HG02938 (cell line): ENCODE results near the gene SKAP1.

Experiments
- ATAC-seq: cut with Tn5 transposase; IDR thresholded peaks from one replicate; pipeline ENCODE4 v1.9.1; 2021; ENCODE audit warnings: mild to moderate bottlenecking, moderate library complexity; ENCODE audit not compliant: unreplicated experiment

Gene SKAP1

DNA sequence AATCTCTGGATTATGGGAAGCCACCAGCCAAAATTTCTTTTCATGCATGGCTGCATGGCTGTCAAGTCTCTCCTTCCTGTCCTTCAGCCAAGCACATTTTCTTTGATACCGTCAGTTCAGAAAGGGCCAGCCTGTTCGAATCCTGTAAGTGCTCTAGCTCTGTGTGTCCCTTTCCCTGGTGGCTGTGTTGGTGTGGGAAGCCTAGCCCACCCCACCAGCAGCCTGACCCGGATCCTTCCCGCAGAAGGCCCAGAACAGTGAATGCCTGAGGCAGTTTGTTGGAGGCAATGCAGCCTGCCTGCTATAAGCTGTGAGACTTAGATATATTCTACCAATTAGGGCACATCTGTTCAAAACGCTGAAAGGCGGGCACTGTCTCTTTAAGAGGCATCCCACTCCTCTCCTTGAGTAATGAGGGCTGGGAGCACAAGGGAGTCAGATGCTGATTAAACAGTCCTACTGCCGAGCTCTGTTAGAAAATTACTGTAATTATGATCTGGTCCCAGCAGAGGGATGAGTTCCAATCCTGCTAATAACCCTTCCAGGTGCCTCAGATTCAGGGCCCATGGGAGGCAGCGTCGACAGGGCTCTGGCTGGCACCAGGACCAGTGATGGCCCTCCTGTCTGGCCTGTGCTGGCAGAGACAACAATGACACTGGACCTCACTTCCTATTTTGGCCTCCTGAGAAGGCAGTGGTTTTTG, 304.0 kb downstream of the SKAP1 start:
- ATAC-seq: no peak

- no peak for ATAC-seq
Observed at GRCh38 chr17:48123776-48124388, 306.1 kb downstream of the SKAP1 start.

DNA sequence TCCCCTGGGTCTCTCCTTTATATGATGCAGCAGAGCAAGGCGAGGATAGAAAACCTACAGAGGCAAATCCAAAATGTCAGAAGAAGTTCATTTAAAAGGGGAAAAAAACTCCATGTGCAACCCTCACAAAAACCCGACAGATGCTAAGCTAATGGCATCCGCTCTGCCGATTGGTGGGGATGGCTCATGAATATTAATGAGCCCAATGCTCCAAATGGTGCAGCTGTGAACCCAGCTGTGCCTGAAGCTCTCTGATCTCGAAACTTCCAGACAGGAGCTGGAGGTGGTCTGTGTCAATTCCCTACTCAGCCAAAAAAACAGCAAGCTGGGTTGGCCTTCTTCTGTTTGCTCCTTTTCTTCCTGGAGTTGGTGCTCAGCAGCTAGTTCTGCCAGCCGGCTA, 306.9 kb downstream of the SKAP1 start:
- ATAC-seq: no peak

- no peak for ATAC-seq
Observed at GRCh38 chr17:48122665-48123045, 307.4 kb downstream of the SKAP1 start.

GRCh38 chr17:48121923-48122664, 307.9 kb downstream of the SKAP1 start:
- ATAC-seq: no peak

GRCh38 chr17:48113201-48113676, 316.8 kb downstream of the SKAP1 start:
- ATAC-seq: no peak

DNA sequence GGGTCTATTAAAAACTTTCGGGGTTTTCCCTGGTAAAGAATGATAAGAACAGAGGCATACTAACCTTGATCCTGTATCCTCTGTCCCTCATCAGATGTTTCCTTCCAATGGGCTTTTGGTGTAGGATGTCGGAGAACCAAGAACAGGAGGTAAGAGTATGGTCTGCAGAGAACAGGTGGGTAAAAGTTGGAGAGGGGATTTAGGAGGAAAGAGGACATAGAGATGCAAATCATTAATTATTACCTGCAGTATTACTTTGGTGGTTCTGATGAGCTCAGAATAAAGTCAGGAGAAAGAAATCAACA, 318.1 kb downstream of the SKAP1 start:
- no peak for ATAC-seq

- no peak for ATAC-seq
Observed at GRCh38 chr17:48110761-48111160, 319.3 kb downstream of the SKAP1 start.

- ATAC-seq: peak; percentile 77
Observed at GRCh38 chr17:48107137-48108055, 322.6 kb downstream of the SKAP1 start, which contains the start of gene SNX11. SNX11 (plus strand) TSS chr17:48107766; CDS start chr17:48112044, 4,278 bp downstream.

DNA sequence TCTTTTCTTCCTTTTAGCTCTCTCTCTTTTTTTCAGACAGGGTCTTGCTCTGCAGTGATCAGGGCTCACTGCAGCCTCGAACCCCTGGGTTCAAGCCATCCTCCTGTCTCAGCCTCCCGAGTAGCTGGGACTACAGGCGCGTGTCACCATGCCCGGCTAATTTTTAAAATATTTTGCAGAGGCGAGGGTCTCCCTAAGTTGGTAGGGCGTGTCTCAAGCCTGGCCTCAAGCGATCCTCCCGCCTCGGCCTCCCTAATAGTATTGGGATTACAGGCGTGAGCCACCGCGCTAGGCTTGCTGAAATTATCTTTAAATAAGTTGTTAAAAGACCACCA, 323.2 kb downstream of the SKAP1 start:
- no peak for ATAC-seq

DNA sequence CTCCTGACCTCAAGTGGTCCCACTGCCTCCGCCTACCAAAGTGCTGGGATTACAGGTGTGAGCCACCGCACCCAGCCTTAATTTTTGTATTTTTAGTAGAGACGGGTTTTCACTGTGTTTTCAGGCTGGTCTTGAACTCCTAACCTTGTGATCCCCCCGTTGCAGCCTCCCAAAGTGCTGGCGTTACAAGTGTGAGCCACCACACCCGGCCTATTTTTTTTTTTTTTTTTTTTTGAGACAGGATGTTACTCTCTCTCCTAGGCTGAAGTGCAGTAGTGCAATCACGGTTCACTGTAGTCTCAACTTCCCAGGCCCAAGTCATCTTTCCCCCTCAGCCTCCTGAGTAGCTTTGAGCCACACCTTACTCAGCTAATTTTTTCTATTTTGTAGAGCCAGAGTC, 325.6 kb downstream of the SKAP1 start:
- no peak for ATAC-seq

DNA sequence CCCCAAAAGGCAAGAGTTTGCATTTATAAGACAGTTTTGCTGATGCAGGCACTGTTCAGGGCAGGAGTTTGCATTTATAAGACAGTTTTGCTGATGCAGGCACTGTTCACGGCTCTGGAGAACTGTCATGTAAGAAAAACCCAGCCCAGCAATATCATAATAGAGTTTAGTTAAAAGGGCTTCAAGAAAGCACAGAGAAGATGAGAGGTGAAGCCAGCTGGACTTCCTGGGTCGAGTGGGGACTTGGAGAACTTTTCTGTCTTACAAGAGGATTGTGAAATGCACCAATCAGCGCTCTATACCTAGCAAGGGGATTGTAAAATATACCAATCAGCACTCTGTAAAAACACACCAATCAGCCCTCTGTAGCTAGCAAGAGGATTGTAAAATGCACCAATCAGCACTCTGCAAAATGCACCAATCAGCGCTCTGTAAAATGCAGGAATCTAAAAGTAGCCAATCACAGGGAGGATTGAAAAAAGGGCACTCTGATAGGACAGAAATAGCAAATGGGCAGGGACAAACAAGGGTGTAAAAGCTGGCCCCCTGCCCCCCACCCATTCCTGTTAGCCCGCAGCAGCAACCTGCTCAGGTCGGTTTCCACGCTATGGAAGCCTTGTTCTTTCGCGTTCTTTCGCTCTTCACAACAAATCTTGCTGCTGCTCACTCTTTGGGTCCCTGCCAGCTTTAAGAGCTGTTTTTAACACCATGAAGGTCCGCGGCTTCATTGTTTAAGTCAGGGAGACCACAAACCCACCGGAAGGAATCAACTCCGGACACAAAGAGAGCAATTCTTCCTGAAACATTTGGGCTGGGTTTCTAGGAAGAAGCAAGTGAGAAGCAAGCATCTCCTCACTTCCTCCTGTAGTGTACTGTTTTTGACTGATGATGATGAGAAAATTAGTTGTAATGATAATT, 327.0 kb downstream of the SKAP1 start:
- ATAC-seq: no peak

DNA sequence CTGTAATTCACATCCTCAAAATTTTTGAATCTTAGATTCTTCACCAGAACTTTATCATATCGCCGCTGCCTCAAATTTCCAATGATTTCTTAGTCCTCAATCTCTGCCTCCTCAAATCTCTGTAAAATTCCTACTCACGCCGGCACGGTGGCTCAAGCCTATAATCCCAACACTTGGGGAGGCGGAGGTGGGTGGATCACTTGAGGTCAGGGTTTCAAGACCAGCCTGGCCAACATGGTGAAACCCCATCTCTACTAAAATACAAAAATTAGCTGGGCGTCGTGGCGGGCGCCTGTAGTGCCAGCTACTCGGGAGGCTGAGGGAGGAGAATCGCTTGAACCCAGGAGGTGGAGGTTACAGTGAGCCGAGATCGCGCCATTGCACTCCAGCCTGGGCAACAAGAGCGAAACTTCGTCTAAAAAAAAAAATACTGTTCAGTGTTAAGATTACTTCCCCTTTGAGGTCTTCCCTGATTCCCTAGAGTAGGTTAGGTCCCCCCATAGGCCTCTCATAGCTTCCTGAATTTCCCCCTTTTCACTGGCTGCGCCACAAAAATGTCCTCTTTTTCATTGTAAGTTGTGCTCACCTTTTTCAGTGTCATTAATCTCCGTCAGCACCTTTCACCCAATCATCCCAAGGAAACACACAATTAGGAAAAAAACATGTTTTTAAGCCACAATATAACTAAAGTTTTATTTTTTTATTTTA, 327.8 kb downstream of the SKAP1 start:
- ATAC-seq: no peak

- peak; percentile 86 for ATAC-seq
Observed at GRCh38 chr17:48101012-48101720, 328.8 kb downstream of the SKAP1 start, which contains the start of gene CBX1. CBX1 (minus strand) TSS chr17:48101478; CDS start chr17:48077004, 24,474 bp downstream.

DNA sequence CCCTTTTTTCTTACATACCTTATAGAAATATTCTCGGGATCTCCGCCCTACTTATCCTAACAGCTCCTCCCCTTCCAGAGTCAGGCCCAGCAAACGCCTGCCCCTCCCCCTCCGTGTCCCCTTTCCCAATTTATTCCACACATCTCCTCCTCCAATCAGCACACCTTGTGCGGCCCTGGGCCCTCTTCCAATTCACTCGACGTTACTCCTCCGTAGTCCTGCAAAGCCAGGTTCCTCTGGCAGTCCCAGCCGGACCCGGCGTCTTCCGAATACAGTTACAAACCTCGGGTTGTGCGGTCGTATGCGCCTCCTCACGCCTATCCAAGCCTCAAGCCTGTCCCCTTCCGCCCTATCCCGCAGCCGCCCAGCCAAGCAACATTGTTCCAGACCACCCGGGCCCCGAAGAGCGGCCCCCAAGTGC, 329.4 kb downstream of the SKAP1 start:
- no peak for ATAC-seq

GRCh38 chr17:48100160-48100559, 329.9 kb downstream of the SKAP1 start:
- ATAC-seq: no peak

- no peak for ATAC-seq
Observed at GRCh38 chr17:48095611-48096010, 334.4 kb downstream of the SKAP1 start.

DNA sequence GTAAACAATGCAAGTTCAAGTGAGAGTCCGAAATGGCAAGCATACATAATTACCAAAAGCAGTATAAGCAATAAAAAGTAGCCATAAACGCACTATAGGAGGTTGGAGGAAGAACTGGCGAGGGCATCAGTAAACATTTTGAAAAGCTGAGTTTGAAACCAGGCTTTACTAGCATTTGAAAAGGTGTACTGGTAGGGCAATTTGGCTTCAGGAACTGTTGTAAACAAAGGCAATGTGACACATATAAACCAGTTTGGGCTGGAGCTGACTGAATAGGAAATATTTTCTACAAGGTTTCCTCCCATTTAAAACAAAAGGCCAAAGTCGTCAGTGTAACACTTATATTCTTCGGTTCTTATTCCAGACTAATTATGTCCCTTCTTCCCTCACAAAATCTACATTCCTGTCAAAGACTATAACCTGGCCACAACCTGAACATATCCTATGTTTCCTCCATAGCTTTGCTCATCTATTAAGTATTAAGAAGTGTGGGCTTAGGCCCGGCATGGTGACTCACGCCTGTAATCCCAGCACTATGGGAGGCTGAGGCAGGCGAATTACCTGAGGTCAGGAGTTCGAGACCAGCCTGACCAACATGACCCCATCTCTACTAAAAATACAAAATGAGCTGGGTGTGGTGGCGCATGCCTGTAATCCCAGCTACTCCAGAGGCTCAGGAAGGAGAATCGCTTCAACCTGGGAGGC, 336.5 kb downstream of the SKAP1 start:
- no peak for ATAC-seq
